ENCODE data around the gene HS6ST1. TPM values are rescaled to one million over a fixed set of nuclear protein-coding genes. Genes with fewer than 3 reads are reported as not detected.

Gene HS6ST1
- total RNA-seq, 1 experiment from 2014 or later: 20.3 TPM

GRCh38 chr2:128298846-128299507, 19.7 kb downstream of the HS6ST1 start:
- DNase-seq (ENCODE audit: low spot score): no peak

GRCh38 chr2:128298286-128298685, 20.4 kb downstream of the HS6ST1 start:
- DNase-seq (ENCODE audit: low spot score): no peak

- no peak for DNase-seq (ENCODE audit: low spot score)
Measured at GRCh38 chr2:128293870-128294455, 24.7 kb downstream of the HS6ST1 start.

- DNase-seq (ENCODE audit: low spot score): no peak
Measured at GRCh38 chr2:128293426-128293755, 25.3 kb downstream of the HS6ST1 start.

GRCh38 chr2:128292599-128293425, 25.9 kb downstream of the HS6ST1 start:
- DNase-seq (ENCODE audit: low spot score): no peak

GRCh38 chr2:128291844-128292598, 26.6 kb downstream of the HS6ST1 start:
- no peak for DNase-seq (ENCODE audit: low spot score)

GRCh38 chr2:128291161-128291843, 27.4 kb downstream of the HS6ST1 start:
- no peak for DNase-seq (ENCODE audit: low spot score)

- DNase-seq (ENCODE audit: low spot score): no peak
Measured at GRCh38 chr2:128290356-128290755, 28.3 kb downstream of the HS6ST1 start.

- no peak for DNase-seq (ENCODE audit: low spot score)
Measured at GRCh38 chr2:128289439-128289838, 29.2 kb downstream of the HS6ST1 start.

GRCh38 chr2:128288781-128289180, 29.9 kb downstream of the HS6ST1 start:
- no peak for DNase-seq (ENCODE audit: low spot score)

- DNase-seq (ENCODE audit: low spot score): no peak
Measured at GRCh38 chr2:128287780-128288735, 30.6 kb downstream of the HS6ST1 start.

- no peak for DNase-seq (ENCODE audit: low spot score)
Measured at GRCh38 chr2:128286905-128287779, 31.5 kb downstream of the HS6ST1 start.

GRCh38 chr2:128286011-128286721, 32.5 kb downstream of the HS6ST1 start:
- no peak for DNase-seq (ENCODE audit: low spot score)

GRCh38 chr2:128285329-128285931, 33.2 kb downstream of the HS6ST1 start:
- DNase-seq (ENCODE audit: low spot score): no peak

GRCh38 chr2:128284841-128285240, 33.8 kb downstream of the HS6ST1 start:
- no peak for DNase-seq (ENCODE audit: low spot score)

- no peak for DNase-seq (ENCODE audit: low spot score)
Measured at GRCh38 chr2:128284037-128284441, 34.6 kb downstream of the HS6ST1 start.

- no peak for DNase-seq (ENCODE audit: low spot score)
Measured at GRCh38 chr2:128282976-128283810, 35.5 kb downstream of the HS6ST1 start.

All from H4 (cell line).